ENCODE data around the gene BTNL8.

The BTNL8 gene

DNA sequence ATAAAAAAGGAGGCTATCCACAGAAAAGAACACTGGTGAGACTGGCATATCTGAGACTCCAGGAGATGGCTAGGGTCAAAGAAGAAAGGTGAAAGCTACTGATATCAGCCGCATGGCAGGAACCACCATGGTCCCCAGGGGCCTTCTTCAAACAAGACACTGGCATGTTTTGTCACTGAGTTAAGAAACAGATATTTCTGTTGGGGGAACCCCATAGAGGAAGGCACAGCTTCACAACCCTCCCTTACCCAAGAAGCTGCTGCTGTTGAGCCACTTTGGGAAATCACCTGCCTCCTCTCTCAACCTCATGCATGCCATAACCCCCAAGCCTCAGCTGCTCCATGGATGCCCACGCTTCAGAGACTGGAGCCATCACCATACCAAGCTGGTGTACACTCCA lies 76.4 kb downstream of the BTNL8 start:
- no peaks in the 10 kb centered on the region for H3K4me1 ChIP-seq (ENCODE audit: insufficient read depth, low read length)
- H3K9me3 ChIP-seq (ENCODE audit: insufficient read depth, low read depth, low read length): no peaks in the 10 kb centered on the region; the same call in 1 of the 2 replicates
- no peak overlapping the region for H3K4me3 ChIP-seq (ENCODE audit: low read length)
- no peaks in the 10 kb centered on the region for H3K27me3 ChIP-seq (ENCODE audit: insufficient read depth, low read length)
- no peak overlapping the region for H3K9ac ChIP-seq (ENCODE audit: low read depth, low read length)
- H3K36me3 ChIP-seq (ENCODE audit: insufficient read depth, low read depth, low read length): no peaks in the 10 kb centered on the region
- H3K27ac ChIP-seq (ENCODE audit: low read length): no peak overlapping the region

DNA sequence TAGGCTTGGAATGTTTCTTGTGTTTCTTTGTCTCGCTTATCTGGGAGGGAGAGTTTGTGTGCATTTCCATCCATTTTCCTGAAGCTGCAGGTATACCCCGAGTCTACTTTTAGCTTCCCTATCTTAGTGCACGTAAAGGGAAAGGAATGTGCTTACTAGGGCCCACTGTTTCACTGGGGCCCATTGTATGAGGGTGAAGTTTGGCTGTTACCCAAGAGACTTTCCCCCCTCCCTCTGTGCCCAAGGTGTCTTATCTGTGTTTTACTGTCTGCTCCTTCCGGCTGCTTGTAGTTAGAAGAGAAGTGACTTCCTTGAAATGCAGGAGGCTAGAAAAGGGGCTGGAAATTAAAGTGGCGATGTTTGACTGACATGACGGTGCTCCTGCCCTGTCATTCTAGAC lies 77.6 kb downstream of the BTNL8 start:
- Histone ChIP-seq H3K27me3 (ENCODE audit: insufficient read depth, low read length) (no peaks in the 10 kb centered on the region), H3K9ac (ENCODE audit: low read depth, low read length) (no peak overlapping the region), H3K9me3 (ENCODE audit: insufficient read depth, low read depth, low read length) (no peaks in the 10 kb centered on the region; the same call in 1 of the 2 replicates), H3K4me1 (ENCODE audit: insufficient read depth, low read length) (no peaks in the 10 kb centered on the region), H3K4me3 (ENCODE audit: low read length) (no peak overlapping the region), H3K36me3 (ENCODE audit: insufficient read depth, low read depth, low read length) (no peaks in the 10 kb centered on the region), H3K27ac (ENCODE audit: low read length) (no peak overlapping the region)

DNA sequence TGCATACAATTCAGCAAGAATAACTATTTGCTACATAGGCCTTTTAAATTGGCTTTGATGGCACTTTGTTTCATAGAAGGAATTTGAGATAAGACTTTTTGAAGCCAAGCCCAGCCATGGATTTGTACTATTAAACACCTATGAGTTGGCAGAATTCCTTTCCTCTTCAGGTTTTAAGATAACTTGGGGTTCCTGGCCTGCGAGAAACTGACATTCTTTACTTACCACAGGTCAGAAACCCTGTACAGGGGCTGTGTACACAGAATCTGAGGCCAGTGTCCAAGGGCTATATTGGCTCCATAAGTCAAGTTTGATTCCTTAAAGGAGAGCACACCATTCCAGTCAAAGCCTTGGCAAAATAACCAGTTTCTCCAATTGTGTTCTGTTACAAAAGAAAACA lies 78.9 kb downstream of the BTNL8 start:
- H3K4me3 ChIP-seq (ENCODE audit: low read length): no peak overlapping the region
- H3K27me3 ChIP-seq (ENCODE audit: insufficient read depth, low read length): no peaks in the 10 kb centered on the region
- H3K36me3 ChIP-seq (ENCODE audit: insufficient read depth, low read depth, low read length): no peaks in the 10 kb centered on the region
- no peaks in the 10 kb centered on the region for H3K4me1 ChIP-seq (ENCODE audit: insufficient read depth, low read length)
- no peak overlapping the region for H3K9ac ChIP-seq (ENCODE audit: low read depth, low read length)
- H3K9me3 ChIP-seq (ENCODE audit: insufficient read depth, low read depth, low read length): no peaks in the 10 kb centered on the region; the same call in 1 of the 2 replicates
- no peak overlapping the region for H3K27ac ChIP-seq (ENCODE audit: low read length)

DNA sequence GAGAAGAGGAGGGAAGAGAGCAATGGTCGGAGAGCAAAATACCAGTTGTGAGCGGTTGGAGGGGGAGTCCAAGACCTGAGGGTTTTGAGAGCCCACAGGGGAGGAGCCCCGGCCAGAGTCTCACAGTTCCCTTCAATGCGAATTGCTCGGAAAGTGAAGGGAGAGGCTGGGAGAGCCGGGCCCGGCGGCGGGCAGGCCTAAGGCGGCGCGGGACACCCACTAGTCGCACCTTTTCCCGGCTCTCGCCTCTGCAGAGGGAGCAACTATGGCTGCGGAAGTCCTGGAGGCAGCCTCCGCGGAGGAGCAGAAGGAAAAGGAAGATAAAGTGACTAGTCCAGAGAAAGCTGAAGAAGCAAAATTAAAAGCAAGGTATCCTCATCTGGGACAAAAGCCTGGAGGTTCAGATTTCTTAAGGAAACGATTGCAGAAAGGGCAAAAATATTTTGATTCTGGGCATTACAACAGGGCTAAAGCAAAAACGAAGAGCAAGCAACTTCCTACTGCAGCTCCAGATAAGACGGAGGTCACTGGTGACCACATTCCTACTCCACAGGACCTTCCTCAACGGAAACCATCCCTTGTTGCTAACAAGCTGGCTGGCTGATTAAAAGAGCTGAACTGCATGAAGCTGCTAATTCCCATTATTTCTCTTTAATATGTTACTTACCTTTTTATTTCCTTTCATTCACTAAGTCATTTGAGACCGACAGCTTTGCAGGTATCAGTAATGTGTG lies 83.2 kb downstream of the BTNL8 start:
- H3K4me1 ChIP-seq (ENCODE audit: insufficient read depth, low read length): no peaks in the 10 kb centered on the region
- H3K9me3 ChIP-seq (ENCODE audit: insufficient read depth, low read depth, low read length): no peaks in the 10 kb centered on the region
- no peak overlapping the region for H3K27ac ChIP-seq (ENCODE audit: low read length)
- H3K4me3 ChIP-seq (ENCODE audit: low read length): no peak overlapping the region
- no peak overlapping the region for H3K9ac ChIP-seq (ENCODE audit: low read depth, low read length)
- no peaks in the 10 kb centered on the region for H3K36me3 ChIP-seq (ENCODE audit: insufficient read depth, low read depth, low read length)
- no peaks in the 10 kb centered on the region for H3K27me3 ChIP-seq (ENCODE audit: insufficient read depth, low read length)

DNA sequence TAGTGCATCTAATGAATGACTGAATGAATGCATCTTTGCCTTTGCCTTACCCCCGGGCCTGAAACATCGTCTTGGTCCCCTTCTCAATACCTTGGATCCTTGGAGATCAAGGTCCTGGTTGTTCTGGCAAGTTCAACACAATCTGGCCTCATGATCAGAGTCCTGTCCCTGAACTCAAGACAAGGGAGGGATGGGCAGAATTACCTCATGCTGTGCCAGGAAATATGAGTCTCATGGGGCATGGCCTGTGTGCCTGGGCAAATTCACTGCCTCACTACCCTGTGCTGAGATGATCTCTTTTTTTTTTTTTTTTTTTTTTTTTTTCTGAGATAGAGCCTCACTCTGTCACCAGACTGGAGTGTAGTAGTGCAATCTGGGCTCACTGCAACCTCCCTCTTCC lies 89.1 kb downstream of the BTNL8 start:
- no peaks in the 10 kb centered on the region for H3K36me3 ChIP-seq (ENCODE audit: insufficient read depth, low read depth, low read length)
- no peak overlapping the region for H3K27ac ChIP-seq (ENCODE audit: low read length)
- no peaks in the 10 kb centered on the region for H3K27me3 ChIP-seq (ENCODE audit: insufficient read depth, low read length)

DNA sequence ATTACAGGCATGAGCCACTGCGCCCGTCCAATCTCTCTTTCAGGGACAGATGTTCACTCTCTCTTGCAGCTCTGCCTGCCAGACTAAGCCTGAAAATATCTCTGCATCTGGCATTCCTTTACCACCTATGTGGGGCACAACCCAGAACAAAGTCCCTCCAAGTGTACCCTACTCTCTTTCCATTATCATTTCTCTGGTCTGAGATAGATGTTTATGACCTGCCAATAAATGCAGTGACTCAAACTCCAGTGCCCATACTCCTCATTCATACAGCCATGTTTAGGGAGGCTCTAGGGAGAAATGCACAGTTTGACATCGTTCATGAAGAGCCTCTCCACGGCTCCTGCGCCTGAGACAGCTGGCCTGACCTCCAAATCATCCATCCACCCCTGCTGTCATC lies 89.6 kb downstream of the BTNL8 start, which contains the start of gene BTNL3:
Gene BTNL3, plus strand, starts transcription at position 255 of the 400 bp plus-strand sequence. CDS start 183 bp downstream, outside the sequence.
- no peak within 1 kb of the TSS for H3K4me3 ChIP-seq (ENCODE audit: low read length)
- H3K27ac ChIP-seq (ENCODE audit: low read length): no peak within 1 kb of the TSS
- no peaks in the 10 kb centered on the region for H3K9me3 ChIP-seq (ENCODE audit: insufficient read depth, low read depth, low read length)
- no peaks in the 10 kb centered on the region for H3K27me3 ChIP-seq (ENCODE audit: insufficient read depth, low read length)
- H3K36me3 ChIP-seq (ENCODE audit: insufficient read depth, low read depth, low read length): no peaks in the 10 kb centered on the region
- no peak within 1 kb of the TSS for H3K9ac ChIP-seq (ENCODE audit: low read depth, low read length)
- H3K4me1 ChIP-seq (ENCODE audit: insufficient read depth, low read length): no peaks in the 10 kb centered on the region

More for the DNA sequence above, 89.1 kb downstream of the BTNL8 start:
- Histone ChIP-seq H3K9me3 (ENCODE audit: insufficient read depth, low read depth, low read length) (no peaks in the 10 kb centered on the region), H3K4me3 (ENCODE audit: low read length) (no peak overlapping the region), H3K9ac (ENCODE audit: low read depth, low read length) (no peak overlapping the region), H3K4me1 (ENCODE audit: insufficient read depth, low read length) (no peaks in the 10 kb centered on the region)

DNA sequence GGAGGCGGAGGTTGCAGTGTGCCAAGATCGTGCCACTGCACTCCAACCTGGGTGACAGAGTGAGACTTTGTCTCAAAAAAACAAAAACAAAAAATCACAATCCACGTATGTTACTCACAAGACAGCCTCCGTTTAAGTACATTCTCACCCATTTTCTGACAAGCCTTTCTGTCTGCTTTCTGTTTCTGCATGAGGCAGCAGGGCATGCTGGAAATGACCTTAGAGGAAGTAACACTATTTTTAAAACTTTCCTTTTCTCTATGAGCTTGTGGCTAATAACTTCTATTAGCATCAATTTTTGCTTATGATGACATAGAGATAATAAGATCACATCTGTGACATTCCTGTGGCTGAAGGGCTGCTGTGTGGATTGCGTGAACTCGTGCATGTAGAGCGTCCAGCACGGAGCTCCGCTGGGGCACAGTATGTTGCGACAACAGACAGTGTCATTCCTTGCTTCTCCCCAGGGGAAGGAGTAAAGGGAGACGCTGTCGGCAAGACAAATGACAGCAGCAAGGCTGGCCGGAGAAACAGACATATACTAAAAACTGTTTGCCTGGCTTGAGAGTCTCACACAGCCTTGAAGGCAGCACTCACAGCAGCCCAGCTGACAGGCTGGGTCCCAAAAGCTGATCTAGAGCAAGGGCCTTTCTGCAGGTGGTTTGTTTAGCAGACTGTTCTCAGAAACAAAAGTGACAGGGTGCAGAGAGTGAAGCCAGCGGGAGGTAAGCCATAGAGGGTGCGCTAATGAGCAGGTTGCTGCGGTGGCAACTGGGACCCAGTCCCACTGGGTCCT lies 91.3 kb downstream of the BTNL8 start:
- Histone ChIP-seq H3K4me1 (ENCODE audit: insufficient read depth, low read length) (no peaks in the 10 kb centered on the region), H3K27me3 (ENCODE audit: insufficient read depth, low read length) (no peaks in the 10 kb centered on the region), H3K4me3 (ENCODE audit: low read length) (no peak overlapping the region), H3K27ac (ENCODE audit: low read length) (no peak overlapping the region), H3K9me3 (ENCODE audit: insufficient read depth, low read depth, low read length) (no peaks in the 10 kb centered on the region), H3K9ac (ENCODE audit: low read depth, low read length) (no peak overlapping the region), H3K36me3 (ENCODE audit: insufficient read depth, low read depth, low read length) (no peaks in the 10 kb centered on the region)

DNA sequence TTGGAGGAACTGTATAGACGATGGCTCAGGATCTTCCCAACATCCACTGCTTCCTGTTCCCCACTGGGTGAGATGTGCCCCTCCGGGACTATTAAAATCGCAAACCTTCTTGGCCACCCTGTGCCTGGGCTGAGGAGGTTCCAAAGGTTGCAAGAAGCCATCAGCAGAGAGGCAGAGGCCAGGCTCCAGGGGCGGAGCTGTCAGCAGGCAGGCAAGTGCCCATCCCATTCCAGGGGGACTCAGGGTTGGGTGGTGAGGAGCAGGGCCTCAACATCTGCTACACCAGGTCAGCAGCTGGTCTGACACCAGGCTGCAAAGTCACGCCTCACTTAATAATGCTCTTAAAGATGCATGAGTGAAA lies 91.9 kb downstream of the BTNL8 start:
- Histone ChIP-seq H3K9me3 (ENCODE audit: insufficient read depth, low read depth, low read length) (no peaks in the 10 kb centered on the region), H3K9ac (ENCODE audit: low read depth, low read length) (no peak overlapping the region), H3K4me1 (ENCODE audit: insufficient read depth, low read length) (no peaks in the 10 kb centered on the region), H3K27ac (ENCODE audit: low read length) (no peak overlapping the region), H3K4me3 (ENCODE audit: low read length) (no peak overlapping the region), H3K27me3 (ENCODE audit: insufficient read depth, low read length) (no peaks in the 10 kb centered on the region), H3K36me3 (ENCODE audit: insufficient read depth, low read depth, low read length) (no peaks in the 10 kb centered on the region)

Data from iPS-20b (cell line).